Testis (tissue), 5 donors: ENCODE data around the gene TAS2R39. TPM values are rescaled to one million over a fixed set of nuclear protein-coding genes. Genes with fewer than 3 reads are reported as not detected.
"Not testable (repeated sequence)": the region's sequence is repeated elsewhere in the genome, so short reads cannot be mapped to it uniquely, and the experiment has no call there.

Experiments used
- DNase-seq: peaks from one replicate; pipeline ENCODE4 v3.0.0-alpha.2; 2019
- H3K27ac ChIP-seq, 2 donors: fragments of 200-600 bp; sonication (generic); one replicate each; pipeline ENCODE4 v1.5.1; 2019
- H3K27me3 ChIP-seq: fragments of 200-600 bp; sonication (generic); one replicate; pipeline ENCODE4 v1.5.1; 2019
- H3K36me3 ChIP-seq: fragments of 200-600 bp; sonication (generic); one replicate; pipeline ENCODE4 v1.5.1; 2017; ENCODE audit warnings: low read depth; ENCODE audit errors: missing control alignments
- H3K4me1 ChIP-seq: fragments of 200-600 bp; sonication (generic); one replicate; pipeline ENCODE4 v1.5.1; 2019
- H3K4me3 ChIP-seq, 2 donors: fragments of 200-600 bp; sonication (generic); one replicate each; pipeline ENCODE4 v1.5.1; 2017 to 2019
- H3K9me3 ChIP-seq: fragments of 200-600 bp; sonication (generic); one replicate; pipeline ENCODE4 v1.5.1; 2017
- CTCF ChIP-seq, 3 experiments: fragments of 450-650 bp in 2 of 3; fragments of 200-600 bp in 1 of 3; sonication (generic) in 1 of 3; IDR thresholded peaks; one replicate each; pipeline ENCODE4 v1.5.1; 2016 to 2019; ENCODE audit warnings: antibody characterized with exemption in 3 of 3, mild to moderate bottlenecking in 2 of 3, moderate library complexity in 1 of 3
- POLR2A ChIP-seq: fragments of 450-650 bp; IDR thresholded peaks from one replicate; pipeline ENCODE4 v1.6.1; 2017; ENCODE audit warnings: antibody characterized with exemption, mild to moderate bottlenecking, moderate library complexity
- WGBS, 2 donors: methylation state at CpG; one replicate each; pipeline ENCODE4 v1.1.5; 2018; 5-methylcytosine and 5-hydroxymethylcytosine counted together
- intact Hi-C: fragments of 100-400 bp; cut with DNase I; formaldehyde crosslinking; loops from one replicate; pipeline ENCODE4 v1.15.1; 2023; ENCODE audit warnings: low total_unique reads
- long read RNA-seq, 2 donors: transcript quantifications; one replicate each; lab custom pipeline, GENCODE V29; 2026
- polyA plus RNA-seq: library from polyadenylated mRNA; stranded (reverse); fragments of 350-450 nt; fragmentation: Illumina TruSeq; extraction: RNeasy Lipid Tissue Mini Kit (QIAGEN cat#74804); gene quantifications from one replicate; pipeline ENCODE4 v1.2.3, GENCODE V29; 2014; ENCODE audit warnings: low read depth, low replicate concordance; ENCODE audit not compliant: insufficient read depth
- total RNA-seq, 2 donors: library from RNA; depleted of rRNA; stranded (reverse); fragments of >200 nt; gene quantifications; one replicate each; pipeline ENCODE4 v1.2.3, GENCODE V29; 2016

Gene TAS2R39
- total RNA-seq, result not detected
- not detected for polyA plus RNA-seq
- long read RNA-seq, donor 1, result 0 reads
- long read RNA-seq, donor 2, result 0 reads

- TF ChIP-seq CTCF (IDR thresholded peaks at IDR 0.05) (no peak), POLR2A (no peak)
- no peaks in the 10 kb centered on the region for H3K36me3 ChIP-seq
- no peaks in the 10 kb centered on the region for H3K4me1 ChIP-seq
- WGBS, 2 donors, result 86 to 91% methylated on average over 3 of the region's 3 CpGs
- H3K4me3 ChIP-seq, result no peak within 1 kb of the TSS
- no peaks in the 10 kb centered on the region for H3K27me3 ChIP-seq
- H3K27ac ChIP-seq, result no peak within 1 kb of the TSS
- intact Hi-C loops, result no loop called here
- H3K9me3 ChIP-seq, result no peaks in the 10 kb centered on the region
- DNase-seq, result no peak
These were observed at the start of gene TAS2R39 for GRCh38 chr7:143183024-143183423. TSS of gene TAS2R39 (plus strand) at chr7:143183419. CDS start at chr7:143183419, 0 bp downstream.

GRCh38 chr7:143147070-143147469 is 36.1 kb upstream of the TAS2R39 start:
- H3K4me1 ChIP-seq, result peaks cover 6% of the 10 kb centered on the region
- peak overlapping the region in 1 of 2 donors; percentile 38 for H3K27ac ChIP-seq
- no peaks in the 10 kb centered on the region for H3K27me3 ChIP-seq
- DNase-seq, result no peak
- H3K4me3 ChIP-seq, result no peak overlapping the region
- H3K36me3 ChIP-seq, result no peaks in the 10 kb centered on the region
- intact Hi-C loops, result no loop called here
- TF ChIP-seq CTCF (IDR thresholded peaks at IDR 0.05) (no peak), POLR2A (no peak)
- H3K9me3 ChIP-seq, result no peaks in the 10 kb centered on the region

DNA sequence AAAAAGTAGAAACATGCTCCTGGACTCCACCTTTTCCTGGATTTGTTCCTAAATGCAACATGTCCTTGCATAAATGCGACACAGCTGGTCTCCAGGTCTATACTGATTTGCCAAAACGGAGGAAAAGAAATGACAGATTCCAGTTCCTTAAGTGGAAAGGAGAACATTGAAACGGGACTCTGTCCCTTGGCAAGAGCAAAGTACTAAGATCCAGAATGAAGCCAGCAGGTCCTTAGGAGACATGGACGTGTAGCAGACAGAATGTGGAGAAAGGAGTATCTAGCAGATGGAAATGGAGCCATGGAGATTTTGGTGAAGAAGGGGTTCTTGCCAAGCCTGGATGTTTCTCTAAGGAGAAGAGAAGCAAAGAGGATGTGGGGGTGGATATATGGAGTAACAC is 35.2 kb upstream of the TAS2R39 start:
- Histone ChIP-seq H3K4me3 (no peak overlapping the region), H3K27ac (no peak overlapping the region), H3K27me3 (no peaks in the 10 kb centered on the region), H3K36me3 (no peaks in the 10 kb centered on the region), H3K9me3 (no peaks in the 10 kb centered on the region), H3K4me1 (peaks cover 6% of the 10 kb centered on the region)
- WGBS, 2 donors, result 67 to 69% methylated on average over 4 of the region's 4 CpGs
- DNase-seq, result no peak
- TF ChIP-seq POLR2A (no peak), CTCF (IDR thresholded peaks at IDR 0.05) (no peak)
- intact Hi-C loops, result no loop called here

- intact Hi-C loops, result no loop called here
- Histone ChIP-seq H3K9me3 (no peaks in the 10 kb centered on the region), H3K36me3 (no peaks in the 10 kb centered on the region), H3K4me3 (no peak overlapping the region), H3K4me1 (peaks cover 6% of the 10 kb centered on the region), H3K27ac (no peak overlapping the region), H3K27me3 (no peaks in the 10 kb centered on the region)
- DNase-seq, result no peak
- TF ChIP-seq POLR2A, result no peak
- TF ChIP-seq CTCF (IDR thresholded peaks at IDR 0.05), result no peak
These were observed 34.6 kb upstream of the TAS2R39 start for GRCh38 chr7:143148651-143149050.

- H3K36me3 ChIP-seq, DNase-seq, H3K27me3 ChIP-seq, H3K4me3 ChIP-seq, intact Hi-C loops, H3K9me3 ChIP-seq, H3K27ac ChIP-seq, H3K4me1 ChIP-seq: not testable (repeated sequence)
- 96 to 97% methylated on average over 6 of the region's 6 CpGs for WGBS, 2 donors
These were observed 32.5 kb upstream of the TAS2R39 start for GRCh38 chr7:143150696-143151095.

- H3K27ac ChIP-seq, H3K4me3 ChIP-seq, H3K27me3 ChIP-seq, intact Hi-C loops, H3K36me3 ChIP-seq, H3K4me1 ChIP-seq, DNase-seq, H3K9me3 ChIP-seq: not testable (repeated sequence)
- WGBS, 2 donors, result 87 to 95% methylated on average over 3 of the region's 3 CpGs
These were observed 24.6 kb upstream of the TAS2R39 start for GRCh38 chr7:143158617-143159016.
